CD14-positive monocyte (primary cell): ENCODE data around the gene FNDC7. TPM values are rescaled to one million over a fixed set of nuclear protein-coding genes. Genes with fewer than 3 reads are reported as not detected.

Source experiments
- DNase-seq, 3 donors: peaks; one replicate each; pipeline ENCODE4 v3.0.0-alpha.2; 2011 to 2022
- H2AFZ ChIP-seq: 2 replicates; pipeline ENCODE4 v1.6.0; 2012; ENCODE audit warnings: mild to moderate bottlenecking, low read depth, low read length, inconsistent platforms; ENCODE audit not compliant: insufficient read depth, poor library complexity, severe bottlenecking
- H3K27ac ChIP-seq, 2 donors: 1 replicate in 1 of 2; 2 replicates in 1 of 2; pipeline ENCODE4 v1.5.1; 2012 to 2013; ENCODE audit warnings: low read length in 2 of 2, control low read depth in 1 of 2, inconsistent platforms in 1 of 2, low read depth in 1 of 2, mild to moderate bottlenecking in 1 of 2
- H3K27me3 ChIP-seq, 2 donors: one replicate each; pipeline versions ENCODE4 v1.6.0 to v1.6.1; 2011 to 2013; ENCODE audit warnings: low read length in 2 of 2; ENCODE audit not compliant: control insufficient read depth in 2 of 2, insufficient read depth in 2 of 2
- H3K36me3 ChIP-seq, 2 donors: replicated peaks in 1 of 2; 1 replicate in 1 of 2; 2 replicates in 1 of 2; pipeline versions ENCODE4 v1.5.1 to v1.6.1; 2012 to 2013; ENCODE audit warnings: low read length in 2 of 2, control low read depth in 1 of 2, inconsistent platforms in 1 of 2, mild to moderate bottlenecking in 1 of 2; ENCODE audit not compliant: insufficient read depth in 2 of 2, control insufficient read depth in 1 of 2
- H3K4me1 ChIP-seq, 2 donors: 1 replicate in 1 of 2; 2 replicates in 1 of 2; pipeline versions ENCODE4 v1.5.1 to v1.6.1; 2012 to 2013; ENCODE audit warnings: low read length in 2 of 2, control low read depth in 1 of 2, inconsistent platforms in 1 of 2, mild to moderate bottlenecking in 1 of 2, moderate library complexity in 1 of 2; ENCODE audit not compliant: insufficient read depth in 2 of 2, control insufficient read depth in 1 of 2
- H3K4me2 ChIP-seq: replicated peaks from 2 replicates; pipeline ENCODE3; 2012; ENCODE audit warnings: low read length, moderate library complexity, mild to moderate bottlenecking; ENCODE audit not compliant: poor library complexity, severe bottlenecking; ENCODE audit errors: extremely low read depth
- H3K4me3 ChIP-seq, 3 experiments: fragments of 200-600 bp in 1 of 3; sonication (generic) in 1 of 3; replicated peaks in 1 of 3; 1 replicate in 2 of 3; 2 replicates in 1 of 3; pipeline ENCODE4 v1.5.1; 2011 to 2013; ENCODE audit warnings: low read length in 3 of 3, mild to moderate bottlenecking in 3 of 3, control low read depth in 2 of 3, low read depth in 2 of 3, inconsistent platforms in 1 of 3, moderate library complexity in 1 of 3
- H3K79me2 ChIP-seq: 2 replicates; pipeline ENCODE4 v1.6.0; 2012; ENCODE audit warnings: mild to moderate bottlenecking, control low read depth, inconsistent platforms, low read length, moderate library complexity; ENCODE audit not compliant: insufficient read depth
- H3K9ac ChIP-seq: 2 replicates; pipeline ENCODE4 v1.6.0; 2017; ENCODE audit warnings: low read length, mild to moderate bottlenecking; ENCODE audit not compliant: insufficient read depth, poor library complexity, severe bottlenecking
- H3K9me3 ChIP-seq, 2 donors: replicated peaks in 1 of 2; 1 replicate in 1 of 2; 2 replicates in 1 of 2; pipeline versions ENCODE4 v1.5.1 to v1.6.1; 2012 to 2013; ENCODE audit warnings: low read length in 2 of 2, control low read depth in 1 of 2; ENCODE audit not compliant: control insufficient read depth in 1 of 2, insufficient read depth in 1 of 2
- H4K20me1 ChIP-seq: 2 replicates; pipeline ENCODE4 v1.6.0; 2012; ENCODE audit warnings: mild to moderate bottlenecking, low read length, control low read depth, moderate library complexity; ENCODE audit not compliant: insufficient read depth
- H3K27ac Mint-ChIP-seq, 7 donors: one replicate each; pipeline ENCODE4 v1.8.0; 2020; ENCODE audit warnings: mild to moderate bottlenecking in 7 of 7, mixed read lengths in 7 of 7, moderate library complexity in 6 of 7, inconsistent platforms in 2 of 7
- H3K27me3 Mint-ChIP-seq, 3 donors: one replicate each; pipeline ENCODE4 v1.8.0; 2021 to 2022; ENCODE audit warnings: low read depth in 3 of 3, mild to moderate bottlenecking in 3 of 3, mixed read lengths in 3 of 3, moderate library complexity in 3 of 3, inconsistent platforms in 1 of 3
- H3K36me3 Mint-ChIP-seq, 2 donors: one replicate each; pipeline ENCODE4 v1.8.0; 2020; ENCODE audit warnings: mixed read lengths in 2 of 2, inconsistent platforms in 1 of 2, mild to moderate bottlenecking in 1 of 2
- H3K4me1 Mint-ChIP-seq: one replicate; pipeline ENCODE4 v1.8.0; 2020; ENCODE audit warnings: mild to moderate bottlenecking, mixed read lengths
- H3K4me3 Mint-ChIP-seq, 2 donors: one replicate each; pipeline ENCODE4 v1.8.0; 2020; ENCODE audit warnings: mild to moderate bottlenecking in 2 of 2, mixed read lengths in 2 of 2, moderate library complexity in 1 of 2
- H3K9me3 Mint-ChIP-seq, 7 donors: one replicate each; pipeline ENCODE4 v1.8.0; 2020 to 2022; ENCODE audit warnings: mixed read lengths in 7 of 7, mild to moderate bottlenecking in 6 of 7, moderate library complexity in 6 of 7, inconsistent platforms in 2 of 7
- CTCF ChIP-seq: fragments of 200-600 bp; IDR thresholded peaks from one replicate; pipeline ENCODE4 v1.8.0; 2022; ENCODE audit warnings: antibody characterized with exemption, mild to moderate bottlenecking
- WGBS: methylation state at CpG from one replicate; pipeline ENCODE4 v1.1.5; 2013; ENCODE audit warnings: missing lambda C conversion rate; ENCODE audit not compliant: insufficient coverage; 5-methylcytosine and 5-hydroxymethylcytosine counted together
- intact Hi-C, 2 donors: fragments of 100-400 bp; cut with micrococcal nuclease; formaldehyde crosslinking; loops; one replicate each; pipeline versions ENCODE4 v1.15.0 to v1.15.1; 2023
- polyA plus RNA-seq, 3 donors: library from polyadenylated mRNA; depleted of rRNA in 1 of 3; unstranded in 2 of 3; stranded (reverse) in 1 of 3; fragments of 300-500 nt in 2 of 3; fragments of >200 nt in 1 of 3; fragmentation: Illumina TruSeq in 2 of 3; gene quantifications; 1 replicate in 2 of 3; 2 replicates in 1 of 3; pipeline ENCODE4 v1.2.3, GENCODE V29; 2012 to 2021

Gene FNDC7
- polyA plus RNA-seq, 3 donors, result 0.07 TPM; not detected in 2

- no peak for TF ChIP-seq CTCF
- no peak for DNase-seq
- H3K79me2 ChIP-seq, result no peaks in the 10 kb centered on the region
- H3K4me2 ChIP-seq, result no peak overlapping the region
- no peak overlapping the region for H3K27ac ChIP-seq
- H3K36me3 ChIP-seq, result no peaks in the 10 kb centered on the region
- Mint-ChIP-seq H3K4me3 (no peak overlapping the region), H3K27ac (no peak overlapping the region), H3K9me3 (no peaks in the 10 kb centered on the region), H3K36me3 (no peaks in the 10 kb centered on the region), H3K27me3 (peaks cover 2 to 3% (median 3%) of the 10 kb centered on the region in 3 donors), H3K4me1 (peaks cover 2% of the 10 kb centered on the region)
- no peaks in the 10 kb centered on the region for H3K4me1 ChIP-seq
- no peaks in the 10 kb centered on the region for H3K9me3 ChIP-seq
- H3K9ac ChIP-seq, result no peak overlapping the region
- no peaks in the 10 kb centered on the region for H3K27me3 ChIP-seq
- 95% methylated on average over 8 of the region's 9 CpGs for WGBS
- no peak overlapping the region for H3K4me3 ChIP-seq
- no peaks in the 10 kb centered on the region for H4K20me1 ChIP-seq
- intact Hi-C loops, result no loop called here
- no peak overlapping the region for H2AFZ ChIP-seq
These were observed 5.1 kb downstream of the FNDC7 start for GRCh38 chr1:108717774-108718316.

- Mint-ChIP-seq H3K27me3 (peaks cover 0 to 3% (median 2%) of the 10 kb centered on the region in 3 donors), H3K9me3 (no peaks in the 10 kb centered on the region), H3K4me1 (peaks cover 2% of the 10 kb centered on the region), H3K27ac (no peak overlapping the region), H3K36me3 (no peaks in the 10 kb centered on the region), H3K4me3 (no peak overlapping the region)
- H3K79me2 ChIP-seq, result no peaks in the 10 kb centered on the region
- no peaks in the 10 kb centered on the region for H3K36me3 ChIP-seq
- no peak overlapping the region for H3K9ac ChIP-seq
- intact Hi-C loops, result no loop called here
- H3K9me3 ChIP-seq, result no peaks in the 10 kb centered on the region
- no peak overlapping the region for H3K27ac ChIP-seq
- no peaks in the 10 kb centered on the region for H4K20me1 ChIP-seq
- H3K4me3 ChIP-seq, result no peak overlapping the region
- DNase-seq, result no peak
- H3K4me2 ChIP-seq, result no peak overlapping the region
- no peak overlapping the region for H2AFZ ChIP-seq
- H3K27me3 ChIP-seq, result no peaks in the 10 kb centered on the region
- H3K4me1 ChIP-seq, result no peaks in the 10 kb centered on the region
- WGBS, result no CpG with 5 or more reads among the region's 6 CpGs
- no peak for TF ChIP-seq CTCF
These were observed 6.4 kb downstream of the FNDC7 start for GRCh38 chr1:108718927-108719655.
